HG03442 (cell line): ENCODE data around the gene NEDD4L.

ENCODE experiments used
- ATAC-seq: cut with Tn5 transposase; IDR thresholded peaks from one replicate; pipeline ENCODE4 v1.9.1; 2021; ENCODE audit warnings: mild to moderate bottlenecking, moderate library complexity; ENCODE audit not compliant: unreplicated experiment

The NEDD4L gene

GRCh38 chr18:58388736-58389135 lies 344.7 kb downstream of the NEDD4L start:
- ATAC-seq = no peak

- ATAC-seq = no peak
Observed at GRCh38 chr18:58389745-58390144, 345.7 kb downstream of the NEDD4L start.

GRCh38 chr18:58390399-58390798 lies 346.4 kb downstream of the NEDD4L start:
- ATAC-seq = no peak

- no peak for ATAC-seq
Observed at GRCh38 chr18:58391231-58391825, 347.3 kb downstream of the NEDD4L start.

- no peak for ATAC-seq
Observed at GRCh38 chr18:58391932-58392323, 347.9 kb downstream of the NEDD4L start.

GRCh38 chr18:58392324-58393000 lies 348.4 kb downstream of the NEDD4L start:
- ATAC-seq = no peak

- no peak for ATAC-seq
Observed at GRCh38 chr18:58393295-58393694, 349.3 kb downstream of the NEDD4L start.

- no peak for ATAC-seq
Observed at GRCh38 chr18:58394046-58394445, 350.0 kb downstream of the NEDD4L start.

GRCh38 chr18:58394602-58395425 lies 350.8 kb downstream of the NEDD4L start:
- no peak for ATAC-seq

- ATAC-seq = no peak
Observed at GRCh38 chr18:58396144-58396543, 352.1 kb downstream of the NEDD4L start.

- ATAC-seq = no peak
Observed at GRCh38 chr18:58396966-58397365, 352.9 kb downstream of the NEDD4L start.

GRCh38 chr18:58397385-58398132 lies 353.5 kb downstream of the NEDD4L start:
- no peak for ATAC-seq

- no peak for ATAC-seq
Observed at GRCh38 chr18:58398648-58399398, 354.8 kb downstream of the NEDD4L start.

GRCh38 chr18:58400331-58400870 lies 356.4 kb downstream of the NEDD4L start:
- ATAC-seq = no peak

- ATAC-seq = no peak
Observed at GRCh38 chr18:58401191-58401590, 357.2 kb downstream of the NEDD4L start.

- ATAC-seq = no peak
Observed at GRCh38 chr18:58402247-58402646, 358.2 kb downstream of the NEDD4L start.

GRCh38 chr18:58402951-58403702 lies 359.1 kb downstream of the NEDD4L start:
- ATAC-seq = no peak

- no peak for ATAC-seq
Observed at GRCh38 chr18:58403799-58404455, 359.9 kb downstream of the NEDD4L start.
